Measurements from ENCODE around the gene EEF1AKMT3.

GRCh38 chr12:57726151-57726883, 46.1 kb upstream of the EEF1AKMT3 start:
- peak; percentile 12 to 51 (median 36) for TF ChIP-seq CTCF (IDR thresholded peaks at IDR 0.05)
- TF ChIP-seq POLR2A (IDR thresholded peaks at IDR 0.05), result no peak

All from testis (tissue), 2 donors.